GM21367 (cell line): Measurements from ENCODE around the gene MEN1.

ENCODE experiments used
- ATAC-seq: cut with Tn5 transposase; IDR thresholded peaks from one replicate; pipeline ENCODE4 v1.9.1; 2021; ENCODE audit not compliant: unreplicated experiment

Gene MEN1

DNA sequence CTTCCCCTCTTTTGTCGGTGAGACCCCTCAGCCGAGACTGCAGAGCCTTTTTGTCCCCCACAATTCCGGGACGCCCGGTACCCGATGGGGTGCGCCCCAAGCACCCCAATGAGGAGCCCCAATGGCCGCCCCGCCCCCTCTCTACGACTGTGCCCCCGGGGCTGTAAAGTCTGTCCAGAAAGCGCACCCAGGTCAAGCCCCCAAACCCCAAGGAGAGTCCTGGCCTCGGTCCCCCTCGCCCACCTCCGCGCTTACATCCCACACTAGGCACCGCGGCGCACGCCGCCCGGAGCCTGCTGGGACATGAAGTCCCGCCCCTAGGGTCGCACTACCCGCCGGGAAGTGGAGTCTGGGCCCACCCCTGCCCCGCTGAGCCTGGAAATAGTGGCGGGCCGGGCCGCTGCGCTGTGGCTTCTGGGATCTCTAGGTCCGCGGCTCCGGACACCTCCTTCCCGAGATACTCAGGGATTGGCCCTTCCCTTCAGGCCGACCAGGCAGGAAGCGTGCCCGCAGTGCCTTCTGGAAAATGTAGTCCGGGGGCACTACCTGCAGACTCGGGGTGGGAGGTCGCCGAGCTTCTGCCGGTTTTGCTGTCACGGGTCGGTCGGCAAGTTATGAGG is at the start of gene MEN1:
TSS of gene MEN1 (minus strand) at position 281 of the 620 bp plus-strand sequence. CDS start 442 bp downstream, outside the sequence.
- ATAC-seq = peak; percentile 43

- ATAC-seq = peak; percentile 58
These were observed 49.4 kb upstream of the MEN1 start for GRCh38 chr11:64859542-64860414.

- no peak for ATAC-seq
These were observed 48.3 kb upstream of the MEN1 start for GRCh38 chr11:64858467-64859263.

GRCh38 chr11:64857485-64857884 is 47.1 kb upstream of the MEN1 start:
- ATAC-seq = no peak

- no peak for ATAC-seq
These were observed 46.3 kb upstream of the MEN1 start for GRCh38 chr11:64856382-64857227.

DNA sequence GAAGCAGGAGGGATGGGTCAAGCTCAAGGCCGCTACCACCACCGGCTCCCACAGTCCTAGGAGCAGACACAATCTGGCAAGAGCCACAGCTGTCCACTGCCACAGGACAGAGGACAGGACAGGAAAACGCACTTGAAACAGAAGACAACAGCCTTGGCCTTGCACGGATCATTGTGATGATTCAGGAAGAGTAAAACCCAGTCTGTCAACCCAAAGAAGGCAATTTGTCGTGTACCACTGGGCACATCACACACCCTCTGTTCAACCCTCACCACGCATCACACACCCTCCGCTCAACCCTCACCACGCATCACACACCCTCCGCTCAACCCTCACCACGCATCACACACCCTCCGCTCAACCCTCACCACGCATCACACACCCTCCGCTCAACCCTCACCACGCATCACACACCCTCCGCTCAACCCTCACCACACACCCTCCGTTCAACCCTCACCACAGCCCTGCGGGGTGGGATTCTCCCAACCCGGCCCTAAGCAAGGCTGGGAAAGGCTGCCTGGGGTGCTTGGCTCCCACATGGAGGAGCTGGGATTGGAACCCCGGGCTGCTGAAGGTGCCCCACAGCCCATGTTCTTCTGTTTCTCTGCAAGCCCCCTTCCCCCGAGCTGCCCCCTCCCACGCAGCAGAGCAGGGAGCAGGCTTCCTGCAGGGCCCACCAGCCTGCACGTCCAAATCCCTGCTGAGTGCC is 45.4 kb upstream of the MEN1 start:
- no peak for ATAC-seq

DNA sequence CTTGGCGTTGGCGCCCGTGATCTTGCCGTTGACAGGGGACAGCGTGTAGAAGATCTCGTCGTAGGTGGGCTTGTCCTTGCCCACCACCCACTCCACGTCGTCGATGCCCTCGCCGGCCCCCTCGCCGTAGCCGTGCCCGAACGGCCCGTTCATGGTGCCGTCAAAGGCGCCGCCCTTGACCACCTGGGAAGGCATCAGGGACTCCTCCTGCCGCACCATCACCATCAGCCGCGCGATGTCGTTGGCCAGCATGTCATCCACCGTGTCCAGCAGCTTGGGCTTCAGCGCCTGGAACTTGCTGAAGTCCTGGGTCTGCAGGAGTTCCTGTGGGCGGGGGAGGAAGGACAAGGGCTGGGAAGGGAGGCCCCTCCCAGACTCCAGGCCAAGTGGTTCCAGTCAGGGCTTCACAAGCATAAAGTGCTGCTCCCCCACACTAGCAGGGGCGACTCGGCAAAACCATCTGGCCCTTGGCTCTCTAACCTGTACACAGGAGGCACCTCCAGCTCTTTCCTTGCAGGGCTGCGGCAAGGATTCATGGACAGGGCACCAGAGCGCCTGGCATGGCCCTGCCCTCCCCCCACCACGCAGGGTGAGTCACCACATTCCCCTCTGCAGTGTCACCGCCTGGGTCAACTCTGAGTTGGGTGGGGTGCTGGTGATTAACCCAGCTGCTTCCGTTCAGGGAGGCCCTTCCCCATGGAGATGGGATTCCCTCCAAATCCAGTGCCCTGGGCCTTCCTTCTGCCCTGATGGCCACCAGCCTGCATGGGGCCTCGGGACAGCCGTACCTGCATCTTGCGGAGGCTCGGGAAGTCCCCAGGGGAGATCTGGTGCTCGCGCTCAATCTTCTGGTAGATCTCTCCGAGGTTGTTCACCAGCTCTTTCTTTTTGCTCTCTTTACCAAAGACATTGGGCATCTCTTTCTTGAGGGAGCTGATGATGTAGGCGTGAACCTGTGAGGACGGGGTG is 44.5 kb upstream of the MEN1 start:
- ATAC-seq = no peak

GRCh38 chr11:64854157-64854533 is 43.8 kb upstream of the MEN1 start:
- ATAC-seq = no peak

- no peak for ATAC-seq
These were observed 43.4 kb upstream of the MEN1 start for GRCh38 chr11:64853709-64854108.

DNA sequence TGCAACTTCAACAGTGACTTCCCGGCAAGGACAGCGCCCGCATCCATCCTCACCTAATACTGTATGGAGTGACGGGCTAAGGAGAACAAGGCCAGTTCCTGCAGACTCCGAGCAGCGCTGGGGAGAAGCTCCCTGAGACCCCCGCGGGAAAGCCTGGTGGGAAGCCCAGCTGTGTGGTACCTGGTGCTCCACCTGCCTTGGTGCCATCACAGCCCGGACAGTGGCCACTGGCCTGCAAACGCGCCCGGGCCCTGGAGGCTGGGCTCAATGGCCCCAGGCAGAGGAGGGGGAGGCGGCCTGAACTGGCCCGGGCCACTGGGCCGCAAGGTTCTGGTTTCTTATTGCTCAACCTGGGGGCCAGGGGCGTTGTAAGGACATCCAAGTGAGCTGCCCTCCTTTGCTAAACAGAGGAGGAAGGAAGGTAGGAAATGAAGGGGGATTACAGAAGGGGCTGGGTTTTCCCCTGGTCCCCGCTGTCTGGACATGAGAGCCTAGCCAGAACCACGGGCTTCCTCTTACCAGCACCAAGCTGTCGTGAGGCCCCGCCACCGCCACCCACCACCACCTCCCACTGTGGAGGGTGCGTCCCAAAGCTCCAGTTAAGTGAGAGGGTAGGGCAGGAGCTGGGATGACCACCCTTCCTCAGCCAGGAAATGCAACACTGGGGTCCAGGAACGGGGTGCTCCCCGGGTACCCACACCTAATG is 42.6 kb upstream of the MEN1 start:
- ATAC-seq = no peak

DNA sequence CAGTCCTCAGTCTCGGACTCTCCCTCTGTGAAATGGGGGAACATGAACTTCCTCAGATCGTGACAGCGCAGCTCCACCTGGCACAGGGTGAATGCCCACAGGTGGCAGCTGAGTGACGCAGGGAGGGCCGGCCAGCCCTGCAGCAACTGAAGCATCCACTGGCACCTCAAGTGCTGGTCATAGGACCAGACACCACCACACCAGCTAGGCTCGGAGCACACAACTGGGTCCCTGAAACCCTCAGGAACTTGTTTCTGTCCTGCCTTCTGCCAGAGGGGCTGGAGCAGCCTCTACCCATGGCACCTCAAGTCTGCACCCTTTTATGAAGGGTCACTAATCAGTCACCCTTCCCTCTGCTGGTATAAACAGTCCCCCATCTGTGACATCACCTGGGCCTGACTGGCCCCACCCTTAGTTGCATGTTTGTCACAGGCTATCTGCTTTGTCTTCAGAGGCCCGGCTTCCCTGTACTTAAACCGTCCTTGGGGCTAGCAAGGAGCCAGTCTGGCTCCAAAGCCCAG is 41.5 kb upstream of the MEN1 start:
- no peak for ATAC-seq

DNA sequence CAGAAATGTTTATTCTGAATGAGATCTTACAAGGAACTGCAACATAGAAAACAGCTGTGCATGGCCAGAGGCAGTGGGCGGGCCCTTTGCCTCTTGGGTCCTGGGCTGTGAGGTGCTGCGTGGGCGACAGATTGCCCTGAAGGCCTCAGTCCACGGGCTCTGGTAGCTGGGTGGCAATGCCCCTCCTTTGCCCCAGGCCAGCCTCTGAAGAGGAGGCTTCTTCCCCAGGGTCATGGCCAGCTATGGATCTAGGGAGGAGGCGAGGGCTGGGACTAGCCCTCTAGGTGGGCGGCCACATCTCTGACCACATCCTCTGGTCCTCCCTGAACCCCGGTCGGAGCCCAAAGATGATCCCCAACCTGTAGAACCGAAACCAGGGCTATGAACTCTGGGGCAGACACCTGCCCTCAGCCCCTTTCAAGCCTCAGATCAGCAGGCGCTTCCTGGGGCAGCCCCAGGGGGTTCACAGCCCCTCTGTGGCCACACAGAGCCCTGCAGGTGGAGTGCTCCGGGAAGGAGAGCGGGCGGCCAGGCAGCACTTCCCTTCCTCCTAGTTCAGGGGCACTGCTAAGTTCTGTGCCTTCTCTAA is 40.7 kb upstream of the MEN1 start:
- ATAC-seq = peak; percentile 55

DNA sequence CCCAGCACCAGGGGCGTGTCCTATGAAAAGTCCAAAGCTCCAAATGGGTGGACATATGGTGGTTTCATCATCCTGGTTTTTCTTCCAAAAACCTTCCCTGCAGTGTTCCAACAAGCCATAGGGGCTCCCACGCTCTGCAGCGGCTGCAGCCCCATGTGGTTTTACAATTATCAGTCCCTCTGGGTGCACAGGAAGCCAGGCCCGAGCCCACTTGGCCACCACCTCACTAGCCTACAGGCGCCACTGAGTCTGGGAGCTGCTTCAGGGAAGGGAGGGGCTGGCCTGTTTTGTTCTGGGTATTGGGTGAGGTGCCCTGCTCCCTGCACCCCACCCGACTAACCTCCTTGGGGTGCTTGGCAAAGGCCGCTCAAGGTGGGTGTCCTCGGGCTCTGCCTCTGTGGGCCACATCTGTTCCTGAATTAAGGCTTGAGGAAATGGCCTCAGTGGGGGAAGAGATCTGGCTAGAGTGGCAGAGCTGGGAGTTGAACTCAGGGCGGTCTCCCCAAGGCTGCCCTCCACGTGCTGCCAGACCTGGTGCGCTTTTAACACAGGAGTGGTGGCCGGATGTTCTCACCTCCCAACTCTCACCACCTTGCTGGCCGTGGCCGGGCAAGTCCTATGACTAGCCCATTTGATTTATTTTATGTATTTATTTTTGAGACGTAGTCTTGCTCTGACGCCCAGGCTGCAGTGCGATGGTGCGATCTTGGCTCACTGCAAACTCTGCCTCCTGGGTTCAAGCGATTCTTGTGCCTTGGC is 39.4 kb upstream of the MEN1 start:
- no peak for ATAC-seq

DNA sequence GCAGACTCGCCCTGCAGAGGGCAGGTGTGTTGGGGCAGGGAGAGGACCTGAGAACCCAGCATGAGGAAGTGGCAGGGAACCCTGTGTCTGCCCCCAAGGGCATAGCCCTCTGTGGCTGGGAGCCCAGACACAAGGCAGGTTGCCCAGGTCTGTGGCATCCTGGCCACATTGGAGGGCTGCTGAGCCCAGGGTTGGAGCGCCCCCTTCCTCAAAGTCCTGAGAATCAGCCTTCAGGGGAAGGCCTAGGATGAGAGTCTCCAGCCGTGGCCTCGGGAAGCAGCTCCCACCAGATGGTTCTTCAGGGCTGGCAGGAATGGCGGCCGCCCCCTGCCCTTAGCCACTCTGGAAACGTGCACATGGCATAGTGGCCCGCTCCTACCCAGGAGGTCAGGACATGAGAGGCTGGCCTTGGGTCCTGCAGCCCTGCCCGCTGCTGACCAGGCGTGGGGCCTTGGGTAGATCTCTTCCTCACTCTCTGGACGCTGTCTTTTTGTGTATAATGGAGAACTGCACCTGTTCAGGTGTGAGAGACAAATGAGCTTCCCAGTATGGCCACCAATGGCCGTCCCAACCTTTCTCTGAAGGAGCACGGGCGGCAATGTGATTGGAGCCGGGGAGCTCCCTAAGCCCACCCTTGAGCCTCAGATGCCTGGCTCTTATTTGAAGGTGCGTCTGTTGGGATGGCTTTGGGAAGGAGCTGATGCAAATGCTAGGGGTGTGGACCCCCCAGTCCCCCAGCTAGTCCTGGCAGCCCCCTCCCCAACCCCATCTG is 38.7 kb upstream of the MEN1 start:
- no peak for ATAC-seq

DNA sequence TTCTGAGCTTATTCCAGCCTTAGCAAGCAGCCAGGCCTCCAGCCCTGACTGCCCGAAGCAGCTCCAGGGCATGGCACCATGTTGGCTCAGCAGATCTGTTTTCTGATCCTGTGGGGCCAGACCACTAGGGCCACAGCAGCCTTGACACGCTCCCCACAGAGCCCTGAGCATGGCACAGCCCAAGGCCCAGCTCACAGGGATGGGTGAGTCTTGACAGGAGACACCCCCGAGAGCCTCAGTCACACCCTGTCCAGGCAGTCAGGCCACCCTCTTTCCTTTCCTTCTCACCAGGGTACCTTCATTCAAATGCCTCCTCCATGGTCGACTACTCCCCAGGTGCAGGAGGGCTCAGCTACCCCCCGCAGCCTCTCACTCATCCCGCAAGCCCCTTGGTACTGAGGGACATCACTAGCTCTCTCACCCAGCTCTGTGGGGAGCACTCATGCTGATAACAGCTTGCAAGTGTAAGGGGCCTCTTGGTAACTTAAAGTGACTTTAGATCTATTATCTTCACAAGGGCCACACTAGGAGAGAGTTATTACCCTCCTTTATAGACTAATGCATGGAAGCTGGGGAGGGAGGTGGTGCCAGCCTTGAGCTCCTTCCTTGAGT is 38.0 kb upstream of the MEN1 start:
- no peak for ATAC-seq
